GM18502 (cell line): ENCODE results near the gene LOC128125822.

Experiments
- ATAC-seq: cut with Tn5 transposase; IDR thresholded peaks from one replicate; pipeline ENCODE4 v1.9.1; 2021; ENCODE audit warnings: mild to moderate bottlenecking; ENCODE audit not compliant: unreplicated experiment, poor library complexity

The LOC128125822 gene

GRCh38 chr6:63553900-63554299, 18.4 kb upstream of the LOC128125822 start:
- no peak for ATAC-seq

- no peak for ATAC-seq
These were observed 17.5 kb upstream of the LOC128125822 start for GRCh38 chr6:63554782-63555181.

- no peak for ATAC-seq
These were observed 15.9 kb upstream of the LOC128125822 start for GRCh38 chr6:63556369-63556768.

- ATAC-seq: peak; percentile 55
These were observed 14.0 kb upstream of the LOC128125822 start for GRCh38 chr6:63558278-63558677.

- no peak for ATAC-seq
These were observed 11.4 kb upstream of the LOC128125822 start for GRCh38 chr6:63560801-63561287.

GRCh38 chr6:63561288-63561687, 11.0 kb upstream of the LOC128125822 start:
- ATAC-seq: no peak

- no peak for ATAC-seq
These were observed 9.0 kb upstream of the LOC128125822 start for GRCh38 chr6:63563235-63563634.

GRCh38 chr6:63565058-63565726, 7.1 kb upstream of the LOC128125822 start:
- no peak for ATAC-seq

- no peak for ATAC-seq
These were observed 6.3 kb upstream of the LOC128125822 start for GRCh38 chr6:63565727-63566596.

GRCh38 chr6:63567966-63568365, 4.3 kb upstream of the LOC128125822 start:
- ATAC-seq: no peak

- peak; percentile 2 for ATAC-seq
These were observed 778 bp upstream of the LOC128125822 start for GRCh38 chr6:63571361-63572043.

- peak; percentile 2 for ATAC-seq
These were observed 431 bp downstream of the LOC128125822 start for GRCh38 chr6:63572747-63573075.

- peak; percentile 53 for ATAC-seq
These were observed 1.0 kb downstream of the LOC128125822 start for GRCh38 chr6:63573076-63573898.

- ATAC-seq: no peak
These were observed 1.7 kb downstream of the LOC128125822 start for GRCh38 chr6:63573899-63574553.

GRCh38 chr6:63574554-63574900, 2.2 kb downstream of the LOC128125822 start:
- no peak for ATAC-seq

- no peak for ATAC-seq
These were observed 4.0 kb downstream of the LOC128125822 start for GRCh38 chr6:63576147-63576772.

- ATAC-seq: no peak
These were observed 4.9 kb downstream of the LOC128125822 start for GRCh38 chr6:63576985-63577712.

- no peak for ATAC-seq
These were observed 6.5 kb downstream of the LOC128125822 start for GRCh38 chr6:63578757-63579156.
